ENCODE measurements around the gene EXO5.

EXO5 gene

GRCh38 chr1:40530735-40531380, 22.3 kb downstream of the EXO5 start:
- no peak for TF ChIP-seq CTCF (IDR thresholded peaks at IDR 0.05; ENCODE audit: control extremely low read depth, extremely low read depth, low read depth, missing control alignments)
- CTCF ChIA-PET: interaction anchor here (1.2 to 2.8 kb wide), 6 partner anchors 10 to 422 kb away, joined by 3 to 24 read pairs (median 5); no protein-coding TSS in a partner anchor
- POLR2A ChIA-PET: interaction anchor here (1.0 kb wide), 1 partner anchor 22 kb away, joined by 3 read pairs; the partner anchor contains the start of gene EXO5
- DNase-seq (ENCODE audit: extremely low spot score): peak; percentile 19

GRCh38 chr1:40531381-40532061, 23.0 kb downstream of the EXO5 start, which contains the start of gene ZNF684:
Gene ZNF684 (plus strand): TSS chr1:40531637. CDS start chr1:40533167, 1,530 bp downstream.
- ChIA-PET POLR2A (interaction anchor here (0.6 to 1.0 kb wide), 4 partner anchors 23 to 480 kb away, joined by 3 to 5 read pairs (median 3); partner anchors contain the start of gene EXO5), CTCF (interaction anchor here (0.6 to 2.8 kb wide), 17 partner anchors 9 to 890 kb away, joined by 3 to 24 read pairs (median 4); no protein-coding TSS in a partner anchor)
- TF ChIP-seq CTCF (IDR thresholded peaks at IDR 0.05; ENCODE audit: control extremely low read depth, extremely low read depth, low read depth, missing control alignments): no peak
- DNase-seq (ENCODE audit: extremely low spot score): peak; percentile 92

DNA sequence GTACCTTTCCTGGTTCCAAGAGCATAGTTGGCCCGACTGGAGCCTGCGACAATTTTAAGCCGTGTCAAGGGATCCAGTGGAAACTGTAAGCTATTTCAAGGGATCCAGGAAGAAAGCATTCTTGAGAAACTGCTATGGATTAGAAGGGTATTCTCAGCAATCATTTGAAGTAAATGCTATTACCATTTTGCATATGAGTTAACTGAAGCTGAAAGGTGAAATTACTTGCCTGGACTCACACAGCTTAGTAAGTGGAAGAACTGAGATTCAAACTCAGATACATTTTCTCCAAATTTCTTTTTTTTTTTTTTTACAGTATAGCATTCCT, 23.5 kb downstream of the EXO5 start:
- CTCF ChIA-PET: interaction anchor here (0.7 to 2.8 kb wide), 26 partner anchors 9 to 453 kb away, joined by 3 to 24 read pairs (median 4); partner anchors contain the start of gene SMAP2
- no peak for DNase-seq (ENCODE audit: extremely low spot score)
- no peak for TF ChIP-seq CTCF (IDR thresholded peaks at IDR 0.05; ENCODE audit: control extremely low read depth, extremely low read depth, low read depth, missing control alignments)
- POLR2A ChIA-PET: interaction anchor here (0.6 to 0.7 kb wide), 3 partner anchors 81 to 481 kb away, joined by 3 to 5 read pairs (median 3); no protein-coding TSS in a partner anchor

- peak; percentile 47 for TF ChIP-seq CTCF (IDR thresholded peaks at IDR 0.05; ENCODE audit: control extremely low read depth, extremely low read depth, low read depth, missing control alignments)
- POLR2A ChIA-PET: no interaction called here
- CTCF ChIA-PET: interaction anchor here (0.7 to 2.8 kb wide), 25 partner anchors 8 to 452 kb away, joined by 3 to 24 read pairs (median 4); partner anchors contain the start of gene SMAP2
- peak; percentile 48 for DNase-seq (ENCODE audit: extremely low spot score)
Observed at GRCh38 chr1:40532844-40533424, 24.4 kb downstream of the EXO5 start.

- ChIA-PET CTCF (no interaction called here), POLR2A (no interaction called here)
- no peak for DNase-seq (ENCODE audit: extremely low spot score)
- TF ChIP-seq CTCF (IDR thresholded peaks at IDR 0.05; ENCODE audit: control extremely low read depth, extremely low read depth, low read depth, missing control alignments): no peak
Observed at GRCh38 chr1:40534589-40534988, 26.0 kb downstream of the EXO5 start.

DNA sequence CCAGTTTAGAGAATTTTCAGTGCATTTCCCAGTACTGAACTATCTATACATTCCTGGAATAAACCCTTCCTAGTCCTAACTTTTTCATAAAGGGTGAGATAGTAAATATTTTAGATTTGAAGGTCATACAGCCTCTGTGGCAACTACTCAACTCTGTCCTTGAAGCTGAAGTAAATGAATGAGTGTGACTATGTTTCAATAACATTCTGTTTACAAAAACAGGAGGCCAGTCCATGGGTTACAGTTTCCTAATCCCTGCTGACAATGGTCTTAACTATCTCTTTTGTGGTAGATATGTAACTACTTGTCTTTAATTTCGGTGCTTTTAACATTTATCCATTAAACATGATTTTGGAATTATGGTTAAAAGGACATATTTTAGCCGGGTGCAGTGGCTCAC, 27.2 kb downstream of the EXO5 start:
- CTCF ChIA-PET: no interaction called here
- no peak for DNase-seq (ENCODE audit: extremely low spot score)
- no peak for TF ChIP-seq CTCF (IDR thresholded peaks at IDR 0.05; ENCODE audit: control extremely low read depth, extremely low read depth, low read depth, missing control alignments)
- POLR2A ChIA-PET: no interaction called here

Data from GM10248 (cell line).